Neuronal stem cell (in vitro differentiated cells): ENCODE data around the gene ATP13A1.
"Not testable (repeated sequence)": the region's sequence is repeated elsewhere in the genome, so short reads cannot be mapped to it uniquely, and the experiment has no call there.

Experiments used
- DNase-seq: peaks from one replicate; pipeline ENCODE4 v3.0.0-alpha.2; 2013; ENCODE audit warnings: low spot score
- H2AFZ ChIP-seq: one replicate; pipeline ENCODE4 v1.6.1; 2013; ENCODE audit warnings: mild to moderate bottlenecking, low read length, inconsistent platforms
- H2AK5ac ChIP-seq: 2 replicates; pipeline ENCODE4 v1.6.1; 2013; ENCODE audit warnings: low read depth, mild to moderate bottlenecking, inconsistent platforms, low read length, moderate library complexity, mixed read lengths
- H2BK120ac ChIP-seq: 2 replicates; pipeline ENCODE4 v1.6.1; 2013; ENCODE audit warnings: low read depth, mild to moderate bottlenecking, inconsistent platforms, low read length, moderate library complexity, mixed read lengths
- H2BK12ac ChIP-seq: one replicate; pipeline ENCODE4 v1.6.1; 2013; ENCODE audit warnings: low read length, inconsistent platforms
- H2BK15ac ChIP-seq: 2 replicates; pipeline ENCODE4 v1.6.1; 2013; ENCODE audit warnings: mild to moderate bottlenecking, low read length, inconsistent platforms, mixed read lengths
- H2BK5ac ChIP-seq: one replicate; pipeline ENCODE4 v1.6.1; 2013; ENCODE audit warnings: inconsistent platforms, mild to moderate bottlenecking, low read length, moderate library complexity
- H3K14ac ChIP-seq: one replicate; pipeline ENCODE4 v1.6.1; 2013; ENCODE audit warnings: low read length, inconsistent platforms
- H3K18ac ChIP-seq: 2 replicates; pipeline ENCODE4 v1.6.1; 2013; ENCODE audit warnings: low read length, inconsistent platforms
- H3K23ac ChIP-seq: 2 replicates; pipeline ENCODE4 v1.6.1; 2013; ENCODE audit warnings: low read depth, mild to moderate bottlenecking, mixed read lengths, low read length, inconsistent platforms; ENCODE audit not compliant: poor library complexity
- H3K27ac ChIP-seq: replicated peaks from 3 replicates; pipeline ENCODE4 v1.5.1; 2013; ENCODE audit warnings: low read length, inconsistent platforms
- H3K27me3 ChIP-seq, 3 experiments: 2 replicates each; pipeline ENCODE4 v1.6.1; 2013; ENCODE audit warnings: low read length in 3 of 3, mild to moderate bottlenecking in 2 of 3, inconsistent platforms in 1 of 3, low read depth in 1 of 3, mixed read lengths in 1 of 3, moderate library complexity in 1 of 3; ENCODE audit not compliant: control insufficient read depth in 3 of 3, insufficient read depth in 3 of 3
- H3K36me3 ChIP-seq, 2 donors: replicated peaks in 1 of 2; 2 replicates each; pipeline ENCODE4 v1.6.1; 2013; ENCODE audit warnings: low read length in 2 of 2; ENCODE audit not compliant: control insufficient read depth in 2 of 2, insufficient read depth in 2 of 2
- H3K4ac ChIP-seq: 2 replicates; pipeline ENCODE4 v1.6.1; 2013; ENCODE audit warnings: inconsistent platforms, mild to moderate bottlenecking, low read length, moderate library complexity
- H3K4me1 ChIP-seq, 2 donors: 1 replicate in 1 of 2; 2 replicates in 1 of 2; pipeline ENCODE4 v1.6.1; 2013; ENCODE audit warnings: low read length in 2 of 2, low read depth in 1 of 2; ENCODE audit not compliant: control insufficient read depth in 2 of 2, insufficient read depth in 1 of 2
- H3K4me2 ChIP-seq: one replicate; pipeline ENCODE4 v1.6.1; 2013; ENCODE audit warnings: mild to moderate bottlenecking, low read length, inconsistent platforms; ENCODE audit not compliant: insufficient read depth, poor library complexity, severe bottlenecking
- H3K4me3 ChIP-seq, 2 donors: 2 replicates each; pipeline ENCODE4 v1.5.1; 2013; ENCODE audit warnings: low read length in 2 of 2, mild to moderate bottlenecking in 2 of 2, inconsistent platforms in 1 of 2, moderate library complexity in 1 of 2
- H3K79me1 ChIP-seq: one replicate; pipeline ENCODE4 v1.6.1; 2013; ENCODE audit warnings: low read depth, mild to moderate bottlenecking, inconsistent platforms, low read length, moderate library complexity
- H3K9ac ChIP-seq: one replicate; pipeline ENCODE4 v1.6.1; 2013; ENCODE audit warnings: mild to moderate bottlenecking, low read depth, low read length, inconsistent platforms; ENCODE audit not compliant: poor library complexity
- H3K9me3 ChIP-seq, 2 donors: replicated peaks in 1 of 2; 2 replicates each; pipeline versions ENCODE3 to v1.6.1; 2013; ENCODE audit warnings: low read length in 2 of 2, mild to moderate bottlenecking in 2 of 2, inconsistent platforms in 1 of 2, low read depth in 1 of 2, mixed read lengths in 1 of 2, moderate library complexity in 1 of 2; ENCODE audit not compliant: control insufficient read depth in 2 of 2, insufficient read depth in 1 of 2
- H4K8ac ChIP-seq: one replicate; pipeline ENCODE4 v1.6.1; 2013; ENCODE audit warnings: low read depth, mild to moderate bottlenecking, inconsistent platforms, low read length, moderate library complexity
- H4K91ac ChIP-seq: one replicate; pipeline ENCODE4 v1.6.1; 2013; ENCODE audit warnings: low read length, low read depth, mild to moderate bottlenecking, inconsistent platforms; ENCODE audit not compliant: poor library complexity
- WGBS, 2 donors: extraction: QIAGEN DNeasy Blood & Tissue Kit; methylation state at CpG; one replicate each; pipeline ENCODE4 v1.1.7; 2013; ENCODE audit warnings: missing lambda C conversion rate in 2 of 2, mixed read lengths in 1 of 2; ENCODE audit not compliant: insufficient read length in 2 of 2, insufficient replicate concordance in 1 of 2; ENCODE audit errors: extremely low coverage in 2 of 2; 5-methylcytosine and 5-hydroxymethylcytosine counted together

ATP13A1 gene

DNA sequence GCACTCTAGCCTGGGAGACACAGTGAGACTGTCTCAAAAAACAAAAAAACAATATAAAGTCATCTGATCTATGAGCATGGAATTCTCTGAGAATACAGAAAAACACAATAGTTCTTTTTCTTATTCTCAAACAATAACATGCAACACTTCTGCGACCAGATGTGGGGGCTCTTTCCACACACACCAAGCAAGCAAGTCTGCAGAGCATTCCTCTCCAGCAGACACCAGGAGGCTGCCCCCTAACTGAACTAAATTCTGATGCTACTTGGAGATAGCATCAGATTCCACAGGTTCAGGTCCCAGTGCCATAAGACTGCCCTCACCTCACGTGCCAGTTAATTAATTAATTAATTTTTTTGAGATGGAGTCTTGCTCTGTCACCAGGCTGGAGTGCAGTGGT is 32.9 kb upstream of the ATP13A1 start:
- Histone ChIP-seq H2BK120ac (no peak overlapping the region), H3K27me3 (no peaks in the 10 kb centered on the region), H3K9ac (no peak overlapping the region), H2BK5ac (no peak overlapping the region), H3K4me1 (peaks cover 0 to 3% of the 10 kb centered on the region in 2 donors), H3K18ac (no peak overlapping the region), H2AFZ (no peak overlapping the region), H2BK15ac (no peak overlapping the region), H3K36me3 (no peaks in the 10 kb centered on the region), H3K9me3 (peaks cover 0 to 3% of the 10 kb centered on the region in 2 donors), H3K4me2 (no peak overlapping the region), H2AK5ac (no peak overlapping the region), H3K23ac (no peak overlapping the region), H3K79me1 (no peaks in the 10 kb centered on the region), H4K91ac (no peak overlapping the region), H4K8ac (no peak overlapping the region), H3K27ac (no peak overlapping the region), H2BK12ac (no peak overlapping the region), H3K14ac (no peak overlapping the region), H3K4ac (no peak overlapping the region), H3K4me3 (no peak overlapping the region)
- no peak for DNase-seq
- no CpG with 5 or more reads among the region's 2 CpGs for WGBS, 2 donors

DNA sequence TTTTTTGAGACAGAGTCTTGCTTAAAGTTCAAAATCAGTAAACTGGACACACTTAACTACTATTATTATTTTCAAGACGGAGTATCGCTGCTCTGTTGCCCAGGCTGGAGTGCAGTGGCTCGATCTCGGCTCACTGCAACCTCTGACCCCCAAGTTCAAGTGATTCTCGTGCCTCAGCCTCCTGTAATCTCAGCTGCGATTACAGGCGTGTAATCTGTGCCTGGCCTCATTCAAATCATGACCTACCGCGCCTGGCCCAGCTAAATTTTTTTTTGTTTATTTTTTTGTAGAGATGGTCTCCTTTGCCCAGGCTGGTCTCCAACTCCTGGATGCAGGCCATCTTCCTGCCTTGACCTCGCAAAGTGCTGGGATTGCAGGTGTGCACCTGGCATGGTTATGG is 28.2 kb upstream of the ATP13A1 start:
- no peak overlapping the region for H2BK120ac ChIP-seq
- H2BK15ac ChIP-seq: no peak overlapping the region
- WGBS, 2 donors: no CpG with 5 or more reads among the region's 10 CpGs
- no peak overlapping the region for H2BK12ac ChIP-seq
- no peak overlapping the region for H2AK5ac ChIP-seq
- H4K8ac ChIP-seq: no peak overlapping the region
- H3K18ac ChIP-seq: no peak overlapping the region
- H3K4me3 ChIP-seq: no peak overlapping the region
- H3K27me3 ChIP-seq: no peaks in the 10 kb centered on the region
- no peak for DNase-seq
- no peak overlapping the region for H3K27ac ChIP-seq
- no peaks in the 10 kb centered on the region for H3K79me1 ChIP-seq
- H2AFZ ChIP-seq: no peak overlapping the region
- no peak overlapping the region for H3K23ac ChIP-seq
- no peaks in the 10 kb centered on the region for H3K36me3 ChIP-seq
- peaks cover 0 to 1% of the 10 kb centered on the region in 2 donors for H3K9me3 ChIP-seq
- no peak overlapping the region for H4K91ac ChIP-seq
- H3K4me1 ChIP-seq: no peaks in the 10 kb centered on the region
- no peak overlapping the region for H3K14ac ChIP-seq
- H2BK5ac ChIP-seq: no peak overlapping the region
- no peak overlapping the region for H3K4me2 ChIP-seq
- H3K4ac ChIP-seq: no peak overlapping the region
- H3K9ac ChIP-seq: no peak overlapping the region

DNA sequence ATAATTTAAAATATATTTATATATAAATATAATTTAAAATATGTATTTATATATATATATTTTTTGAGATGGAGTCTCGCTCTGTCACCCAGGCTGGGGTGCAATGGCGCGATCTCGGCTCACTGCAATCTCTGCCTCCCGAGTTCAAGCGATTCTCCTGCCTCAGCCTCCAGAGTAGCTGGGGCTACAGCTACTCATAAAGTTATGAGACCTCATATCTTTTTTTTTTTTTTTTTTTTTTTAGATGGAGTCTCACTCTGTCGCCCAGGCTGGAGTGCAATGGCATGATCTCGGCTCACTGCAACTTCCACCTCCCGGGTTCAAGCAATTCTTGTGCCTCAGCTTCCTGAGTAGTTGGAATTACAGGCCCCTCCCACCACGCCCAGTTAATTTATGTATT is 25.5 kb upstream of the ATP13A1 start:
- H3K4me1 ChIP-seq, H2BK12ac ChIP-seq, H3K4me2 ChIP-seq, H4K8ac ChIP-seq, H3K27me3 ChIP-seq, H2BK5ac ChIP-seq, H3K9me3 ChIP-seq, H3K27ac ChIP-seq, H3K36me3 ChIP-seq, H3K18ac ChIP-seq, H3K4me3 ChIP-seq, H3K14ac ChIP-seq, H3K9ac ChIP-seq, H2BK15ac ChIP-seq, H3K23ac ChIP-seq, DNase-seq, H2AK5ac ChIP-seq, H4K91ac ChIP-seq, H2AFZ ChIP-seq, H2BK120ac ChIP-seq, H3K4ac ChIP-seq, H3K79me1 ChIP-seq: not testable (repeated sequence)
- no CpG with 5 or more reads among the region's 10 CpGs for WGBS, 2 donors

DNA sequence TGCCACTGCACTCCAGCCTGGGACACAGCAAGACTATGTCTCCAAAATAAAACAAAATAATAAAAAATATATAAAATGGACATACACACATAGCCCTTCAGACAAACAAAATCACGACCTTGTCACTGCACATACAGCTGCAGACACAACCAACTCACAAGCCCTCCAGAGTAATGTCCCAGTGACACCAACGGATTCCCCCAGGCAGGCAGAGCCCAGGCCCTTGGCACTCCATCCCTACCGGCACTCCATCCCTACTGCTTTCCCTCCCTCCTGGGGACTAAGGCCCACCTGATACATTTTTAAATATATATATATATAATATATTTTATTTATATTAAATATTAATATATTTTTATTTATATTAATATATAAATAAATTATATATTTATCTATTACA is 23.6 kb upstream of the ATP13A1 start:
- Histone ChIP-seq H2AFZ (no peak overlapping the region), H3K4me2 (no peak overlapping the region), H2AK5ac (no peak overlapping the region), H4K91ac (no peak overlapping the region), H2BK12ac (no peak overlapping the region), H3K23ac (no peak overlapping the region), H3K27ac (no peak overlapping the region), H3K27me3 (no peaks in the 10 kb centered on the region), H3K18ac (no peak overlapping the region), H2BK5ac (no peak overlapping the region), H3K79me1 (no peaks in the 10 kb centered on the region), H3K4me1 (no peaks in the 10 kb centered on the region), H3K36me3 (peaks cover 0 to 10% of the 10 kb centered on the region in 2 donors), H3K9ac (no peak overlapping the region), H3K4ac (no peak overlapping the region), H3K9me3 (peaks cover 4 to 16% of the 10 kb centered on the region in 2 donors), H2BK120ac (no peak overlapping the region), H4K8ac (no peak overlapping the region), H2BK15ac (no peak overlapping the region), H3K4me3 (no peak overlapping the region), H3K14ac (no peak overlapping the region)
- WGBS, 2 donors: no CpG with 5 or more reads among the region's 3 CpGs
- no peak for DNase-seq
